Retina (tissue), 1 donor: ENCODE results near the gene SLC6A2.
A peak's percentile ranks its signal among the peaks of the same experiment; 100 is the strongest.
"Not testable (repeated sequence)": the region's sequence is repeated elsewhere in the genome, so short reads cannot be mapped to it uniquely, and the experiment has no call there.

ENCODE experiments used
- DNase-seq: peaks from one replicate; pipeline ENCODE4 v3.0.0-alpha.2; 2016

SLC6A2 gene

DNA sequence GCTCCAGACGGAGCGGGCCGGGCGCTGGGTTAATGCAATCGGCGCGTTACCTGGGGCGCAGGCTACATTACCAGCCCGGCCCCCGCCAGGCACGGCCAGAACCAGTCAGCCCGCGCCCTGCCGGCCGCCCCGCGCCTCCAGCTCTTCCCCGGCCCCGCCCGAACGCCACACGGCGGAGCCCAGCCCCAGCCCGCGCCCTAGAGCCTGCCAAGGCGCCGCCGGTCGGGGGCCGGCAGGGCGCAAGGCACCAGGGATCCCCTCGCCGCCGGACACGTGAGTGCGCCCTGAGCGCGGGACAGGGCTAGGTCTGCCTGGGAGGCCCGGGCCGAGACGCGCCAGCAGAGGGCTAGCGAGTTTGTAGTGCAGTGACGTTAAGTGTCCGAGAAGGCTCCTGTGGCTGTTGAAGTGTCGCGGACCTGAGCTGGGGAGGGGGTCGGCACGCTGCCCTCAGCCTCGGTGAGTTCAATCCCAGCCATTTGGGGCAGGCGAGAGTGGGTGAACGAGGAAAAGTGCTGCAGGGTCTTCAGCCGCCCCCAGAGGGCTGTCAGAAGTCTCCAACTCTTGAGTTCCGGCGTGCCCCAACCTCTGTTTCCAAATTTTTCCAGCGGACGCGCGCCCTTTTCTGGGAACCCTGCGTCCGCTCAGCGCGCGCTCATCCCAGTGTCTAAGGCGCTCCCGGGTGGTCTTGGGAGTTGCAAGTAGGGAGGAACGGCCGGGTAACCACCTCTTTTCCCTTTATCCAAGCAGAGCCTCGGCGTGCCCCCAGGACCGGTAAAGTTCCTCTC, at the start of gene SLC6A2:
Gene SLC6A2 (plus strand): TSS at position 92 of the 785 bp plus-strand sequence. CDS start 707 bp downstream, outside the sequence.
- peak; percentile 76 for DNase-seq

DNA sequence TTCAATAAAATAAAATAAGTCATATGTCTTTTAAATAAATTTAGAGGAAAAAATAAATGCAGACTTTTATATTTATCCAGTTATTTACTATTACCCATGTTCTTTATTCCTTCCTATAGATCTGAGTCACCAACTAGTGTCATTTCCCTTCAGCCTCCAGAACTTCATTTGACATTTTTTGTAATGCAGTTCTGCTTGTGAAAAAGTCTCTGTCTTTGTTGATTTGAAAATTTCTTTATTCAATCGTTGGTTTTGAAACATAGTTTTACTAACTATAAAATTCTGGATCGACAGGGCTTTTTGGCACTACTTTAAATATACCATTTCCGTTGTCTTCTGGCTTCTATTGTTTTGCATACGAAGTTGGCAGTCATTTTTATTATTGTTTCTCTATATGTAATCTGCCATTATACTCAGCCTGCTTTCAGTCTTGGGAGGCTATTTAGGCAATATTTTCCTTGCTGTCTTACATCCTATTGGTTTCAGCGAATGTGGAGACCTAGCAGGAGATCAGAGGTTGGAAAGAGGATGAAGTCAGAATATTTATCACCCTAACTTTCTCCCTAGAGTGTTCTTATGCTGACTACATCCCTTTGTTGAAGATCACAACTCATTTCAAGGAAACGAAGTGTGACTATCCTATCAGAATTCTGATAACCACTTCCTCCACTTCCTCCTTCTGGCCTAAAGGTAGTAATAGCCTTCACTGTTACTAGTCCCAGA, 42.0 kb upstream of the SLC6A2 start:
- no peak for DNase-seq

DNA sequence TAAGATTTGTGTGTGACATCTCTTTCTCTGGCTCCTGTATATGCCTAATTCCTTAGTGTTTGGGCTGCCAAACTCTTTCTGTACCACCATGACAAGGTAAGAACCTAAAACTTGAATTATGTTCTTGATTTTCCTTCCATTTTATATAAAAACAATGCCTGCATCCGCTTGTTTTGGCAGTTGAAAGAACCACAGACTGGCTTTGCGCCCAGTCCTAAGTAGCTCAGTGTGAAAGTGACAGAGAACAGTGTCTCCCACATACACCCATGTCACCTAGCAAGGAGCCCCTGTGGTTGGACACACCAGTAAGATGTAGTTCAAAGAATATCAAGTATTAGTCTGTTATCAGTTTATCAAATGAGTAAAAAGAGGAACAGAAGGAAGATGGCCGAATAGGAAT, 40.7 kb upstream of the SLC6A2 start:
- DNase-seq, result no peak

DNA sequence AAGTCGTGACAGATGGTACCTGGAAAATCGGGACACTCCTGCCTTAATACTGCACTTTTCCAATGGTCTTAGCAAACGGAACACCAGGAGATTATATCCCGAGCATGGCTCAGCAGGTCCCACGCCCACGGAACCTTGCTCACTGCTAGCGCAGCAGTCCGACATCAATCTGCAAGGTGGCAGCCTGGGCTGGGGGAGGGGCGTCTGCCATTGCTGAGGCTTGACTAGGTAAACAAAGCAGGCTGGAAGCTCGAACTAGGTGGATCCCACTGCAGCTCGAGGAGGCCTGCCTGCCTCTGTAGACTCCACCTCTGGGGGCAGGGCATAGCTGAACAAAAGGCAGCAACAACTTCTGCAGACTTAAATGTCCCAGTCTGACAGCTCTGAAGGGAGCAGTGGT, 40.1 kb upstream of the SLC6A2 start:
- DNase-seq, result not testable (repeated sequence)

DNA sequence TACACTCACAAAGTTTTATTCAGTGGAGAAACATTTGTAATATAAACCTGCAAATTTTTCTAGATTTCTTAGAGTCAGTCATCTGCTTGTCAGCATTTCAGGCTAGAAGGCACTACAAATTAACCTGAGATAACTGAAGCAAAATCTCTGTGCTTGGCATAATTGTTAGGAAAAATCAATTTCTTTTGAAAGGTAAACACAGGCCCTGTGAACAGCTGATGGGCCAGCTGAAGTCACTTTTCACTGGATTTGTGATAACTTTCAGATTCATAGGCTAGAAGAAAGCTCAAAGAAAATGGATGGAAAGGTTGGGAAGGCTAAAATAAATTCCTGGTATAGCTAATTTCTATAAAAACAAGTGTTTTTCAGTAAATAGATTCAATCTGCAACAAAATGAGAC, 34.0 kb upstream of the SLC6A2 start:
- DNase-seq, result no peak

DNA sequence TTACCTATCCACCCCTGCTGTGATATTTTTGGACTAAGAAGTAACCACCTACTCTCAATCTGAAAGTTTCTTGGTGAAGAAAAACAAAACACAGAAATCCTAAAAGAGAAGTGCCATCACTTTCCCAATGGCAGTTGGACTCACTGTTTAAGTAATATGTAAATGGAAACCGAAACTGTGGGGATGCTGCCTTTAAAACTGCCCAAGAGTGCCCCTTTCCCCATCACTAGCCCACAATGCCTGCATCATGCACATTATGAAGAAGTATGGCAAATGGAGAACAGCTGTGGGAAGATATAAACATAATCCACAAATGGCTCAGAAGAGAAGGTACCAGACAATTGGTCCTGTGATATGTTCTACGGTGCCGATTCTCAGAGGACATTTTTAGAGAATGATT, 33.5 kb upstream of the SLC6A2 start:
- DNase-seq, result no peak

DNA sequence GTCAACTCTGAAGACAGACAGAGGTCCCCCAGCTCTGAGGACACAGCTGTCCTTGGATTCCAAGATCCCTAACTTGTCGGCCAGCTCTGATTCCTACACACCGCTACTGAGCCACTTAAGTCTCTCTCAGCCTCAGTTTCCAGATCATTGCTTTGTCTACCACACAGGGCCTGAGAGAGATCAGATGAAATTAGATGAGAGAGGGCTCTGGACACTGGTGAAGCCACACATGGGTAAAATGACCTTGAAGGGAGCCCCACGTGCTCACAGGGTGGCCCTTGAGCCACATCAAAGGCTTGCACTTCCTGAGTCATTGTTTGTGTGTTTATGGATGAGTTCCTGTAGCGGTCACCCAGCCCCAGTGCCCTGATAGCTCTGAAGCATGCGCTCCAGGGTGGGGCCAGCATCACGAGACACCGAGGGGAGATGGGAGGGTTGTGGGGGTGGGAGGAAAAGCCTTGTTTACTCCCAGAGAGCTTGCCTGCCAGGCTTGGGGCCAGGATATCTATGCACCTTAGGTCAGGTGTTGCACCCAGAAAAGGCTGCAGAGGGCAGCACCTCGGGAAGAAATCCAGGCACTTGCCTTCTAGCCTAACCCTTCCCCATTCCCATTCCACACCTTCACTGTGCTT, 32.7 kb upstream of the SLC6A2 start:
- DNase-seq, result no peak

DNA sequence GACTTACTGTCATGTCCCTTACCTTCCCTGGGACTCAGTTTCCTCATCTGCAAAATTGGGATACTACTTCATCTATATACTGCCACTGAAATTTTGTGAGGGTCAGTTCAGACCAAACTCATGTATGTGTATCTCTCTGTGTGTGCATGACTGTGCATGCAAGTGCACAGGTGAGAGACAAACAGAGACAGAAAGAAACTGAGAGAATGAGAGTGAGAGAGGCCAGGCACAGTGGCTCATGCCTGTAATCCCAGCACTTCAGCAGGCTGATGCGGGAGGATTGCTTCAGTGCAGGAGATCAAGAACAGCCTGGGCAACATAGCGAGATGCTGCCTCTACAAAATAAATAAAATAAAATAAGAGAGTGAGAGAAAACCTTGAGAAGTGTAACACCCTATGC, 32.1 kb upstream of the SLC6A2 start:
- no peak for DNase-seq

DNA sequence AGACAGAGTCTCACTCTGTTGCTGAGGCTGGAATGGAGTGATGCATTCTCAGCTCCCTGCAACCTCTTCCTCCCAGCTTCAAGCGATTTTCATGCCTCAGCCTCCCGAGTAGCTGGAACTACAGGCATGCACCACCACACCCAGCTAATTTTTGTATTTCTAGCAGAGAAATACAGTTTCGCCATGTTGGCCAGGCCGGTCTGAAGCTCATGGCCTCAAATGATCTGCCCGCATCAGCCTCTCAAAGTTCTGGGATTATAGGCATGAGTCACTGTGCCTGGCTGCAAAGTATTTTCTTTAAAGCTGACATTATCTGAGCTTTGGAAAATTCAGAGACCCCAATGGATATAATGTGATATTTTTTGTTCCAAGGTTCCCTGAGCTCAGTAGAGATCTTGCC, 31.1 kb upstream of the SLC6A2 start:
- no peak for DNase-seq

DNA sequence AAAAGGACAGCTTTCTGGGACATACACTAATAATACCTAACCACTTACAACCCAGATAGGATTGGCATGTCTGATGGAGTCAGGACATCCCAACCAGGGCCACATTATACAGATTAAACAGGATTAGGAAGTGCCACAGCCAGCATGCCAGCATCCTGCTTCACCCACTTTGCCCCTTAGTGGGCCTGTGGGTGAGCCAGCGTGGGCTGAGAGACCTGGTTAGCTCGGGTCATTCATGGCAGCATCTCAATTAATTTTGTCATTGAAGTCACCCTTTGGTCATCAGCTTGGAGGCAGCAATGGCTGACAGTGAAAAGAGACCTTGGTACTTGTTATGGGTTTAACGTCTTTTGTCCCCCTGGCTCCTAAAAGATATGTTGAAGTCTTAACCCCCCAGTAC, 29.9 kb upstream of the SLC6A2 start:
- no peak for DNase-seq

DNA sequence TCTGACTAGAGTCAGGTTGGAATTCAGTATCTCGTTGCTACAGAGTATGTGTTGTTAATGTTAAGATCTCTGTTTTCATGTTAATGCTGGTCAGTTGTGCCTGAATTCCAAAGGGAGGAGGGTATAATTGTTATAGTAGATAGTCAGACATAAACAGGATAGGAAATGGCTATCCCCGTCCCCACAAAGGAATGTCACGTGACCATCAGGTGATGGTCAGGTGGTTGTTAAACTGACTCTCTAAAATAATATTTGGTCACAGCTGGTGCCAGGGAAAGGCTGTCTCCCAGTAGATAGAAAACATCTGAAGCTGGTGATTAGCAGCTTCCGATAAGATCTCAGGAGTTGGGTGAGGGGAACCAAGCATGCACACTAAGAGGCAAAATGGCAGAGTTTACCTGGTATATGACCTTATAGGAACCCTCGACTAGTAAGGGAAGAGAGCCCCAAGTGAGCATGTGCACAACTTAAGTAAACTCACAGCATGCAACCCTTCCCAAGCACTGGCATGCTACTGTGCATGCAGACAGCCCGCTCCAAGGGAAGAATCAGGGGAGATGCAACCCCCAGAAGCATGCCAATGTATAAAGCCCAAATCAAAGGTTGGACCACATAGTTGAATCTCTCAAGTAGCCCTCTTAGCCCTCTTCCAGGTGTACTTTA, 27.4 kb upstream of the SLC6A2 start:
- no peak for DNase-seq

DNA sequence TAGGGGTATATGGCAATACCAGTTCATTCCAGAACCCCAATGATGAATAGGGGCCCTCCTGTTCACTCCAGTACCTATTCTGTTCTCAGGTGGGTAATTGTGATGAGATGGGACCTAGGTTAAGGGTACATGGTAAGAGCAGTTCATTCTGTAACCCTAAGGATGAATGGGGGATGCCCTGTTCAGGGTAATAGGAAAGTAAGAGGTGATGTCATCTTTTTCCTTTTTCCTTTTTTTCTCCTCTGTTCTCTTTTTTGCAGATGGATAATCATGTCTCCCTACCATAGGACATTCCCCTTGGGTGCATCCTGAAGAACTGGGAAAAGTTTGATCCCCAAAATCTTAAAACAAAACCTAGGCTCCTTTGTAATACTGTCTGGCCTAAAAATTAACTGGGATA, 25.0 kb upstream of the SLC6A2 start:
- DNase-seq, result no peak

DNA sequence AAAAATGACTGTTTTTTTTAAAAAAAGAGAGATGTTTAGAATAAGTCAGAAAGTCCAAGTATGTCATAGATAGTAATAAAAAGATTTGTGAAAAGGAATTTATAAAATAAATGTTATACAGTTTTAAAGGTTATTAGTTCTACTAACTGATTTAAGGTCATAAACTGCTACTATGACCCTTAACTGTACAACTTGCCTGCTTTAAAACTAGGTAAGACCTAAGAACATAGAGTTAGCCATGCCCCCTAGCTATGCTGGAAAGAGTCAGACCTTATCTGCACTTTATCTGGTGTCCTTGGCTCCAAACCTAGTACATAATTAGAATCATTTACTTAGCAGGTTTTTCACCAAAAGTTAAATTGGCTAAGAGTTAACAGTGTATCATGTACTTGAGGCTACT, 23.5 kb upstream of the SLC6A2 start:
- no peak for DNase-seq

DNA sequence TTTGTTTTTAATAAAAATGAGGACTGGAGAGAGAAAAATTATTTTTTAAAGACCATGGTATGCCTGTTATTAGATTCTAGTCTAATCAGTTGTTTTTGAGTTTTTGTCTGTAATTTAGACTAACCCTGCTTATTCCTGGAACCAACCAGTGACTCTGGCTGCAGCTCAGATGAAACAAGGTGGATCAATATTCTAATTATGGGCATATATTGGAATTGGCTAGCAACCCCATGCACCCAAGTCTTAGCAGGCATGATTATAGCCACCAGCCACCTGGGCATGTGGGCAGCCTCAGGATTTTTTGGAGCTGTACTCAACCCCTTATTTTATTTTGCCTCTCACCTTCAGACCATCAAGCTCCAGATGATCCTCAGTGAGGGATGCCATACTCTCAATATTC, 21.6 kb upstream of the SLC6A2 start:
- no peak for DNase-seq

DNA sequence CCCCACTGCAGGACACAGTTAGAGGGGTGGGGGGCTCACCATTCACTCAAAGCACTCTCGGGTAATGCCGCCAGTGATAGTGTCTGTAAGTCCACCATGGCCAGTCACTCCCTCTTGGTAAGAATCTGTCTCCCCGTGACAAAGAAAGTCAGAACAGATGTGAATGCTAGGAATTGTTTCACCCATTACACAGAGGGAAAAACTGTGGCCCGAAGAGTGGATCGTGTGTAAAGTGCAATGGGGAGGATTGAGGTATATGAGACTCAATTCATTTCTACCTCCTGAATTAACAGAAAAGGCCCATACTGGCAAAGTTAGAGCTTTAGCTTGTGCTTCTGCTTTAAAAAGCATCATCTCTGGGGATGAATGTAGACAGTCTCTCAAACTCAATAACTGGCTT, 17.5 kb upstream of the SLC6A2 start:
- DNase-seq, result no peak

DNA sequence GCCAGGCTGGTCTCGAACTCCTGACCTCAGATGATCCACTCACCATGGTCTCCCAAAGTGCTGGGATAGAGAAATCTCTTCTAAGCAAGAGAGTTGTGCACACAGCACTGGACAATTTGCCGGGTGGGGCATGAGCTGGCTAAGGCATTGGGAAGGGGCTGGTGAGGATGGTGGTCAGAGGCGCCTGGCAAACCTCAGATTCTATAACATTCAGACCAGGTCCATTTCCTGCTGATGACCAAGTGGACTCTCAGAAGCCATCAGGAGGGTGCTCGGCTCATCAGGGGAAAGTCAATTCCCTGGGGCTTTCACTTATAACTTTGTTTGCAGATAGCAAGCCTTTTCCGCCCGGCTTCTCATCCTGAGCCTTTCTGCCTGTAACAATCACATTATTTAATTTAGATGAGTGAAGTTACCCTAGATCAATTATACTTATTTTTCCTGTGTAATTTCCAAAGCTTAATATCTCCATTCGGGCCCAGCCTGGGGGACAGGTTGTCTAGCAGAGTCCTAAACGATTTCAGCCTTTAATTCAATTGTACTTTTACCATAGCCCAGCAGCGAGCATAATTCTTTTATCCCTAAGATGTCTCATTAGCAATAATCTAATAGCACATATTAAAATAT, 15.0 kb upstream of the SLC6A2 start:
- DNase-seq, result no peak

DNA sequence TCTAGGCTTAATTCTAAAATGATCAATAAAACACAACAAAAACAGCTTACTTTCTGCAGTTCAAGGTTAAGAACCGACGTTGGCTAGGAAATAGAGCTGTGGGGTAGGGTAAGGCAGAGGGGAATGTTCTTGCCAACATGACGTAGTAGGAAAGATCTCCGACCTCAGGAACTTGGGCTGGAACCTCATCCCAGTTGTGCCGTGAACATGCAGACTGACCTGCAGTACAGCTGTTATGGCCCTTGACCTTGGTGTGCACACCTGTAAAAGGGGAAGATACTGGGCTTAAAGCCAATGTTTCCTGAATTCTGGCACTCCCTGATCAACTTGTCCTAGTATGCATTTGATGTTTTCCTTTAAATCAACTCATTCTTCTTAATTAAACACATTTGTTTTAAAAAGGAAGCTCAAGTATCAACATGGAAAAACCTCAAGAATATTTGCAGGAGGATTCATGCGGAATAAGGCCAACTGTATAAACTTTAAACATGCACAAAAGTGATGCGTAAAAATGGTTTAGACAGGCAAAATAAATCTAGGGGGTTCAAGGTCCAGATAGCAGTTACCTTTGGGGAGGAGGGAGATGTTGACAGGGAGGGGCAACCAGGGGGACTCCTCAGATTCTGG, 14.2 kb upstream of the SLC6A2 start:
- no peak for DNase-seq

DNA sequence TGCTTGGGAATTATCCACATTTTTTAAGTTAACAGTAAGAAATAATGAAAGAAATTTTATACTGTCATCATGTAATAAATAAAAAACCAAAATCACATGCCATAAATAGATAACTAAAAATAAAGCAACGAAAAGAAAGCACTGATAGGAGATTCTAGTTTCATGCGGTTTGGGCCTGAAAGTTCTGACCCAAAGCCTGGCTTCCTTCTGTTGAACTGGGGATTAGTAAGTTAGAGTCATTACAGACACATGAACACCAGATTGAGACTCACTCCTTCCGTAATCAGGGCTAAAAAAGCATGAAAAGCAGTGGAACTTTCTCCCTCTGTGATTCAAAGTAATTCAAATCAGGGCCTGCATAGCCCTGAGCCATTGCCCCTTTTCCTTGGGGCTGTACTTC, 13.2 kb upstream of the SLC6A2 start:
- no peak for DNase-seq

DNA sequence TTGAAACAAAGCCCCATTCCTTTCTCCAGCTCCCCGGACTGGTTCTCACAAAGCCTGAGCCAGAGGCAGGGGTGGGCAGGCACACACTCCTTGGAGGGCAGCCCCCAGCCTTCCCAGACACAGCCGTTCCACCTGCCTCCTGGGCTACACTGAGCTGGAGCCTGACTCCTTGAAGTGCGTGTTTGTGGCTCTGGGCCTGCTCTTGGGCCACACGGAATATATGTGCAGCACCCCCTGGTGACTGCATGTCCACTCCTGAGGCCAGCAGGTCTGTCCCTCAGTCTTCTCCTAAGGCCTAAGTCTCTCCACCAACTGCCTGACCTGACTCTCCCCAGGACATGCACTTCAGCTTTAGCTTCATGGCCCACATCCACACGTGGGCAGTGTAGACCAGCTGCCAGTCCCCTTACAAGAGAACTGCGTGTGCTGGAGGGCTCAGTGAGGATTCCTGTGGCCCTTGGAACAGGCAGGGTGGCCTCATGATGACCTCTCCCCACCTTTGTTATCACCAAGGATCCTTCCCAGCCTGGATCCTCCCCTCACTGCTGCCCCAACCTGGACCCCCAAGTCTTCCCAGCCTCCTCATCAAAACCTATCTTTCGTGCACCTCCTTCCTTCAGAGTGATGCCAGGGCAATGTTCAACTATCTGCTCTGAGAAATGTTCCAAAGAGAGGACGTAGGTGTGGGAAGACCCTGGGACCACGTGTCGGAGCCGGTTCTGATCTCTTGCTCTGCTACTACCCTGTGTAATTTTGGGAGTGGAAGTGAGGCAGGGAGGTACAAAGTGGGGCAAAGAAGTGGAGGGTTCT, 12.4 kb upstream of the SLC6A2 start:
- no peak for DNase-seq

DNA sequence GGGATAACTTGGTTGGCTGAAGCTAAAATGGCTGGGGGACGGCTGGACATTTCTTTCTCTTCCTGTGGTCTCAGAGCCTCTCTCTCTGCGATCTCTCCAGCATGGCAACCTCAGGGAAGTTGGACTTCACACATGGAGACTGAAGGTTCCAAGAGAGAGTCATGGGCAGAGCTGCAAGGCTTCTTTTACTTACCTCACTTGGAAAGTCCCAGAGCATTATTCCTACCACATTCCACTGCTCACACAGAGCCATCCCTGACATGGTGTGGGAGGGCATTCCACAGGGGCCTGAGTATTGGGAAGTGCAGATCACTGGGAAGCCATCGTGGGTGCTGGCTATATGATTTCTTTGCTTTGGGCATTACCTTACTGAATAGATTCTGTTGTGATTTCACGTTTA, 9.8 kb upstream of the SLC6A2 start:
- no peak for DNase-seq

DNA sequence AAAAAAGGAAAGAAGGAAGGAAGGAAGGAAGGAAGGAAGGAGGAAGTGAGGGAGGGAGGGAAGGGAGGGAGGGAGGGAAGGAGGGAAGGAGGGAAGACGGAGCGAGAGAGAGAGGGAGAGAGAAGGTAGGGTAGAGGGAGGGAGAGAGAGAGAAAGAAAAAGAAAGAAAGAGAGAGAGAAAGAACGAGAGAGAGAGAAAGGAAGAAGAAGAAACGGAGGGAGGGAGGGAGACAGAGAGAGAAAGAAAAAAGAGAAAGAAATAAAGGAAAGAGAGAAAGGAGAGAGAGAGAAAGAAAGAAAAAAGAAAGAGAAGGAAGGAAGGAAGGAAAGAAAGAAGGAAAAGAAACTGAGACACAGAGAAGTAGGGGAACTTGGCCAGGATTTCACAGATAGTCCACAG, 8.4 kb upstream of the SLC6A2 start:
- DNase-seq, result no peak

DNA sequence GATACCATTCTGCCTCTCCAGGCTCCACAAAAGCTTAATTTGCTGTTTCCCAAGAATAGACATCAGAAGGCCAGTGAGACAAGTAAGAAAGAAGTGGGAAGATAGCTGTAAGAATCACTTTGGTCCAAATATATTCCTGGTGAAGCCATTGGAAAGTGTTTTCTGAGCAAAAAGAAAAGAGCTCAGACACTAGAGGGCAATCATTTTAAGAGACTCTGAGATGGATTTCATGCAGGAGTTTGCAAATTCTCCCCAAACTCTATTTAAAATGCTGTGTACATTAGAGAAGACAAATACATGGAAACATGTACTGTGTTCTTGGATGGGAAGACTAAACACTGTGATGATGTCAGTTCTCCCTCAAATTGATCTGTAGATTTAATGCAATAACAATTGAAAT, 8.0 kb upstream of the SLC6A2 start:
- no peak for DNase-seq
